K562 (cell line): ENCODE data around the gene TNFRSF6B. TPM values are rescaled to one million over a fixed set of nuclear protein-coding genes. Genes with fewer than 3 reads are reported as not detected.

Experiments used
- AFF1 ChIP-seq, 2 experiments: fragments of 450-650 bp; IDR thresholded peaks; 2 replicates each; pipeline ENCODE4 v1.6.1; 2018; ENCODE audit warnings: mild to moderate bottlenecking in 2 of 2, low read depth in 1 of 2; ENCODE audit not compliant: partially characterized antibody in 2 of 2
- MAZ ChIP-seq, 2 experiments: fragments of 450-650 bp in 1 of 2; sonication (generic) in 1 of 2; formaldehyde crosslinking; IDR thresholded peaks in 1 of 2; conservative IDR thresholded peaks in 1 of 2; 2 replicates each; pipeline versions ENCODE4 v1.4.0 to v1.5.0; 2020; ENCODE audit warnings: mild to moderate bottlenecking in 1 of 2, missing genetic modification reagents in 1 of 2
- MXI1 ChIP-seq: IDR thresholded peaks from 2 replicates; pipeline ENCODE4 v1.6.1; 2011; ENCODE audit warnings: low read depth, mild to moderate bottlenecking, improper control_type of control experiment, low read length
- RB1 ChIP-seq: fragments of 450-650 bp; IDR thresholded peaks from 2 replicates; pipeline ENCODE4 v1.6.1; 2017; ENCODE audit warnings: low read depth, mild to moderate bottlenecking
- SNAPC5 ChIP-seq: fragments of 250-450 bp; sonication (Bioruptor Pico); IDR thresholded peaks from 2 replicates; pipeline ENCODE4 v1.8.0; 2021; ENCODE audit warnings: moderate library complexity, mild to moderate bottlenecking, inconsistent platforms
- TCF7 ChIP-seq: sonication (generic); IDR thresholded peaks from 2 replicates; pipeline ENCODE4 v1.6.1; 2016; ENCODE audit warnings: antibody characterized with exemption, borderline replicate concordance
- TFE3 ChIP-seq: fragments of 450-650 bp; formaldehyde crosslinking; IDR thresholded peaks from 2 replicates; pipeline ENCODE4 v1.4.0; 2020; ENCODE audit warnings: mild to moderate bottlenecking, mixed read lengths
- ZNF395 ChIP-seq: fragments of 200-800 bp; sonication (Bioruptor generic); IDR thresholded peaks from 2 replicates; pipeline ENCODE4 v1.6.1; 2017; ENCODE audit warnings: missing genetic modification characterization, missing compliant biosample characterization
- polyA plus RNA-seq, 8 experiments: library from polyadenylated mRNA; depleted of rRNA in 4 of 8; stranded (reverse) in 5 of 8; unstranded in 3 of 8; fragments of >200 nt; fragmentation: Nextera tagmentation in 2 of 8; fragmentation: Illumina TruSeq in 1 of 8; extraction: Ambion mirVana in 2 of 8; extraction: Trizol in 1 of 8; gene quantifications; 2 replicates each; pipeline versions ENCODE4 v1.2.1 to v1.2.3, GENCODE V29; 2011 to 2014; ENCODE audit warnings: inconsistent platforms in 1 of 8, missing spikeins in 1 of 8
- total RNA-seq, 7 experiments: library from RNA; depleted of rRNA in 6 of 7; stranded (reverse); fragments of >200 nt in 6 of 7; fragmentation: Illumina TruSeq in 2 of 7; extraction: Trizol in 2 of 7; gene quantifications; 2 replicates each; pipeline versions ENCODE4 v1.2.1 to v1.2.3, GENCODE V29; 2011 to 2021; ENCODE audit warnings: low replicate concordance in 1 of 7
- TF ChIP-seq, protein P1 (sequence below), 2 experiments: fragments of 450-650 bp in 1 of 2; sonication (generic) in 1 of 2; formaldehyde crosslinking in 1 of 2; IDR thresholded peaks; 2 replicates each; pipeline versions ENCODE4 v1.7.1 to v1.9.0; 2016 to 2022; ENCODE audit warnings: inconsistent platforms in 1 of 2, mild to moderate bottlenecking in 1 of 2, missing genetic modification reagents in 1 of 2

The TNFRSF6B gene
- total and polyA plus RNA-seq, 9 of the 15 experiments (the other 6 are each of a cell fraction or from before 2014, with no cell fraction given): 0.10 to 3.5 (median 0.32) TPM; not detected in 6

DNA sequence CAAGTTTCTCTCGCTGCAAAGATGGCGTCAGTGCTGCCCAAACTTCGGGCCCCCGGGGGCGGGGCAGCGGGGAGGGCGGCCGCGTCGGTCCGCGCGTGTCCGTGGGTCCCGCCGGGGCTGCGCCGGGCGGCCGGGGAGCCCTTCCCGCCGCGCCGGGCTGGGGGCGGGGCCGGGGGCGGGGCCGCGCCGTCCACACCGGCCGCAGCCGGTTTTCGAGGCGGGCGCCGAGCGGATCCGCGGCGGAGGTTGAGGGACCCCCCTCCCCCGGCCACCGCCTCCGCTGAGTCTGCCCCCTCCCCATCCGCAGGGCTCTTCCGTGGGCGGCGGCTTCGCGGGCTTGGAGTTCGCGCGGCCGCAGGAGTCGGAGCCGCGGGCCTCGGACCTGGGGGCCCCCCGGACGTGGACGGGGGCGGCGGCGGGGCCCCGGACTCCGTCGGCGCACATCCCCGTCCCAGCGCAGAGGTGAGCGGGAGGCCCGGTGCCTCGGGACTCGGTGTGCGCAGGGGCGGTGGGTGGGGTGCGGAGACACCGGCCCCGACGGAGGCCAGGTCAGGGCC, 43.7 kb downstream of the TNFRSF6B start (continued):
- TF ChIP-seq, protein P1, sequence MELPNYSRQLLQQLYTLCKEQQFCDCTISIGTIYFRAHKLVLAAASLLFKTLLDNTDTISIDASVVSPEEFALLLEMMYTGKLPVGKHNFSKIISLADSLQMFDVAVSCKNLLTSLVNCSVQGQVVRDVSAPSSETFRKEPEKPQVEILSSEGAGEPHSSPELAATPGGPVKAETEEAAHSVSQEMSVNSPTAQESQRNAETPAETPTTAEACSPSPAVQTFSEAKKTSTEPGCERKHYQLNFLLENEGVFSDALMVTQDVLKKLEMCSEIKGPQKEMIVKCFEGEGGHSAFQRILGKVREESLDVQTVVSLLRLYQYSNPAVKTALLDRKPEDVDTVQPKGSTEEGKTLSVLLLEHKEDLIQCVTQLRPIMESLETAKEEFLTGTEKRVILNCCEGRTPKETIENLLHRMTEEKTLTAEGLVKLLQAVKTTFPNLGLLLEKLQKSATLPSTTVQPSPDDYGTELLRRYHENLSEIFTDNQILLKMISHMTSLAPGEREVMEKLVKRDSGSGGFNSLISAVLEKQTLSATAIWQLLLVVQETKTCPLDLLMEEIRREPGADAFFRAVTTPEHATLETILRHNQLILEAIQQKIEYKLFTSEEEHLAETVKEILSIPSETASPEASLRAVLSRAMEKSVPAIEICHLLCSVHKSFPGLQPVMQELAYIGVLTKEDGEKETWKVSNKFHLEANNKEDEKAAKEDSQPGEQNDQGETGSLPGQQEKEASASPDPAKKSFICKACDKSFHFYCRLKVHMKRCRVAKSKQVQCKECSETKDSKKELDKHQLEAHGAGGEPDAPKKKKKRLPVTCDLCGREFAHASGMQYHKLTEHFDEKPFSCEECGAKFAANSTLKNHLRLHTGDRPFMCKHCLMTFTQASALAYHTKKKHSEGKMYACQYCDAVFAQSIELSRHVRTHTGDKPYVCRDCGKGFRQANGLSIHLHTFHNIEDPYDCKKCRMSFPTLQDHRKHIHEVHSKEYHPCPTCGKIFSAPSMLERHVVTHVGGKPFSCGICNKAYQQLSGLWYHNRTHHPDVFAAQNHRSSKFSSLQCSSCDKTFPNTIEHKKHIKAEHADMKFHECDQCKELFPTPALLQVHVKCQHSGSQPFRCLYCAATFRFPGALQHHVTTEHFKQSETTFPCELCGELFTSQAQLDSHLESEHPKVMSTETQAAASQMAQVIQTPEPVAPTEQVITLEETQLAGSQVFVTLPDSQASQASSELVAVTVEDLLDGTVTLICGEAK (IDR thresholded peaks at IDR 0.05): no peak
- TF ChIP-seq, protein P1 (CRISPR knock-in tag; IDR thresholded peaks at IDR 0.05): no peak
- peak; percentile 28; the same call in 1 of the 2 replicates for TF ChIP-seq ZNF395 (CRISPR knock-in tag)
- no peak for TF ChIP-seq TFE3
- no peak for TF ChIP-seq MXI1
- no peak for TF ChIP-seq SNAPC5 (CRISPR knock-in tag)
- no peak for TF ChIP-seq AFF1 (IDR thresholded peaks at IDR 0.05; ENCODE audit: low read depth in 1 of 2, partially characterized antibody in 2 of 2)
- peak; percentile 67; the same call in 1 of the 2 replicates for TF ChIP-seq RB1
- TF ChIP-seq MAZ (CRISPR knock-in tag; conservative IDR thresholded peaks at IDR 0.05 in 1 of 2, IDR thresholded peaks at IDR 0.05 in 1 of 2): no peak
- TF ChIP-seq TCF7: no peak
